Keratinocyte (primary cell): ENCODE data around the gene FAM120AOS.
"Not testable (repeated sequence)": the region's sequence is repeated elsewhere in the genome, so short reads cannot be mapped to it uniquely, and the experiment has no call there.

Source experiments
- EZH2 ChIP-seq: IDR thresholded peaks from one replicate; pipeline ENCODE4 v1.6.1; 2012; ENCODE audit warnings: inconsistent platforms, mild to moderate bottlenecking, low read length, moderate library complexity
- TF ChIP-seq, protein P1 (sequence below), 3 experiments: IDR thresholded peaks in 1 of 3; conservative IDR thresholded peaks in 1 of 3; optimal IDR thresholded peaks in 1 of 3; 2 replicates in 2 of 3; 3 replicates in 1 of 3; pipeline versions ENCODE3 to v1.5.1; 2011; ENCODE audit warnings: low read length in 3 of 3, mild to moderate bottlenecking in 3 of 3, moderate library complexity in 2 of 3, control low read depth in 1 of 3, inconsistent platforms in 1 of 3; ENCODE audit not compliant: insufficient read depth in 2 of 3; ENCODE audit errors: extremely low read depth in 1 of 3

DNA sequence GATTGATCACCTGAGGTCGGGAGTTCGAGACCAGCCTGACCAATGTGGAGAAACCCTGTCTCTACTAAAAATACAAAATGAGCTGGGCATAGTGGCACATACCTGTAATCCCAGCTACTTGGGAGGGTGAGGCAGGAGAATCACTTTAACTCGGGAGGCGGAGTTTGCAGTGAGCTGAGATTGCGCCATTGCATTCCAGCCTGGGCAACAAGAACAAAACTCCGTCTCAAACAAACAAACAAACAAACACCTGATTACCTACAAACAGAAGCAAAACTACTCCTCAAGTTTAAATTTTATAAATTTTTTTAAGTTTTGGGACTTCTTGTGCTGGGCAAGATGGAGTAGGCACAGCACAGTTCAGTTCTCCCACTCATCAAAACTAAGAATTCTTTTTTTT lies 14.1 kb downstream of the FAM120AOS start:
- TF ChIP-seq, protein P1, sequence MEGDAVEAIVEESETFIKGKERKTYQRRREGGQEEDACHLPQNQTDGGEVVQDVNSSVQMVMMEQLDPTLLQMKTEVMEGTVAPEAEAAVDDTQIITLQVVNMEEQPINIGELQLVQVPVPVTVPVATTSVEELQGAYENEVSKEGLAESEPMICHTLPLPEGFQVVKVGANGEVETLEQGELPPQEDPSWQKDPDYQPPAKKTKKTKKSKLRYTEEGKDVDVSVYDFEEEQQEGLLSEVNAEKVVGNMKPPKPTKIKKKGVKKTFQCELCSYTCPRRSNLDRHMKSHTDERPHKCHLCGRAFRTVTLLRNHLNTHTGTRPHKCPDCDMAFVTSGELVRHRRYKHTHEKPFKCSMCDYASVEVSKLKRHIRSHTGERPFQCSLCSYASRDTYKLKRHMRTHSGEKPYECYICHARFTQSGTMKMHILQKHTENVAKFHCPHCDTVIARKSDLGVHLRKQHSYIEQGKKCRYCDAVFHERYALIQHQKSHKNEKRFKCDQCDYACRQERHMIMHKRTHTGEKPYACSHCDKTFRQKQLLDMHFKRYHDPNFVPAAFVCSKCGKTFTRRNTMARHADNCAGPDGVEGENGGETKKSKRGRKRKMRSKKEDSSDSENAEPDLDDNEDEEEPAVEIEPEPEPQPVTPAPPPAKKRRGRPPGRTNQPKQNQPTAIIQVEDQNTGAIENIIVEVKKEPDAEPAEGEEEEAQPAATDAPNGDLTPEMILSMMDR (optimal IDR thresholded peaks at IDR 0.05 in 1 of 3, IDR thresholded peaks at IDR 0.05 in 1 of 3, conservative IDR thresholded peaks at IDR 0.05 in 1 of 3; ENCODE audit: extremely low read depth in 1 of 3, insufficient read depth in 2 of 3, low read length in 3 of 3), result not testable (repeated sequence)
- not testable (repeated sequence) for TF ChIP-seq EZH2
